Left hindlimb (tissue), 1 donor: ENCODE measurements around the gene RHOG.
"Not testable (repeated sequence)": the region's sequence is repeated elsewhere in the genome, so short reads cannot be mapped to it uniquely, and the experiment has no call there.

Experiments
- DNase-seq: peaks from one replicate; pipeline ENCODE4 v3.0.0-alpha.2; 2018

RHOG gene

GRCh38 chr11:3832816-3833215 lies 7.9 kb downstream of the RHOG start:
- DNase-seq: no peak

- no peak for DNase-seq
Measured at GRCh38 chr11:3831378-3832239, 9.2 kb downstream of the RHOG start.

GRCh38 chr11:3830730-3831129 lies 10.0 kb downstream of the RHOG start:
- DNase-seq: no peak

GRCh38 chr11:3830088-3830487 lies 10.7 kb downstream of the RHOG start:
- DNase-seq: no peak

GRCh38 chr11:3827434-3828186 lies 13.1 kb downstream of the RHOG start:
- no peak for DNase-seq

GRCh38 chr11:3826721-3827120 lies 14.0 kb downstream of the RHOG start:
- no peak for DNase-seq

- no peak for DNase-seq
Measured at GRCh38 chr11:3825473-3826154, 15.1 kb downstream of the RHOG start.

- no peak for DNase-seq
Measured at GRCh38 chr11:3824714-3825472, 15.9 kb downstream of the RHOG start.

- no peak for DNase-seq
Measured at GRCh38 chr11:3823762-3824506, 16.8 kb downstream of the RHOG start.

GRCh38 chr11:3823303-3823702 lies 17.5 kb downstream of the RHOG start:
- DNase-seq: no peak

- no peak for DNase-seq
Measured at GRCh38 chr11:3822312-3822711, 18.4 kb downstream of the RHOG start.

GRCh38 chr11:3820971-3821370 lies 19.8 kb downstream of the RHOG start:
- no peak for DNase-seq

GRCh38 chr11:3817181-3817800 lies 23.5 kb downstream of the RHOG start:
- DNase-seq: no peak

GRCh38 chr11:3816673-3817072 lies 24.1 kb downstream of the RHOG start:
- no peak for DNase-seq

GRCh38 chr11:3815845-3816244 lies 24.9 kb downstream of the RHOG start:
- no peak for DNase-seq

GRCh38 chr11:3814832-3815231 lies 25.9 kb downstream of the RHOG start:
- DNase-seq: not testable (repeated sequence)

- no peak for DNase-seq
Measured at GRCh38 chr11:3810951-3811350, 29.8 kb downstream of the RHOG start.

- no peak for DNase-seq
Measured at GRCh38 chr11:3810446-3810845, 30.3 kb downstream of the RHOG start.

- DNase-seq: no peak
Measured at GRCh38 chr11:3809624-3809928, 31.2 kb downstream of the RHOG start.

GRCh38 chr11:3808861-3809623 lies 31.7 kb downstream of the RHOG start:
- DNase-seq: no peak
